ENCODE measurements around the gene WDR88. TPM values are rescaled to one million over a fixed set of nuclear protein-coding genes. Genes with fewer than 3 reads are reported as not detected.
A peak's percentile ranks its signal among the peaks of the same experiment; 100 is the strongest.
"Not testable (repeated sequence)": the region's sequence is repeated elsewhere in the genome, so short reads cannot be mapped to it uniquely, and the experiment has no call there.

WDR88 gene
- polyA plus RNA-seq, 2 of the 4 experiments (the other 2 are of a cell fraction), result 0.04 TPM; not detected in 1

DNA sequence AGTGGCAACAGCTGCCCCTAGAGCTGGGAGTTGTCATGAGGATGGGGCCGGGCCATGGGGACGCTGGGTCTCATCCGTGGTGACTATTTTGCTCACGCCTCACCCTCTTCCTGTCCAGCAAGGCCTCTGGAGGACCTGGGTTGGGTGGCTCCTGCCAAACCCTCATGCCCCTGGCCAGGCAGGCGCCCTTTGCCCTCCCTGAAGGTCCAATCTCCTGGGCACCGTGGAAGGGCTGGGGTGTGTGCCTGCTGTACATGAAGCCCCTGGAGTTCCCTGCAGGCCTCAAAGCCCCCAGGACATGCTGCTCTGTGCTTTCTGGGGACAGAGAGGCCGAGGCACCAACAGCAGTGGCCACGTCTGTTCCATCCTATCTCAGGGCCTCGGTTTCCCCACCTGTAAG, 76.0 kb downstream of the WDR88 start:
- Histone ChIP-seq H3K4me2 (no peak overlapping the region), H3K27ac (no peak overlapping the region), H3K4me3 (no peak overlapping the region), H3K4me1 (no peaks in the 10 kb centered on the region), H3K9me3 (no peaks in the 10 kb centered on the region)
- WGBS (ENCODE audit: missing lambda C conversion rate), result 92% methylated on average over 9 of the region's 9 CpGs
- FAIRE-seq (no peak), ATAC-seq (no peak; a peak in 1 of 6 replicates), DNase-seq (ENCODE audit: low read depth in 1 of 2, low spot score in 1 of 2) (no peak)
- ChIA-PET POLR2A (interaction anchor here (0.6 kb wide), 1 partner anchor 95 kb away, joined by 3 read pairs; the partner anchor contains the start of gene CEBPA), CTCF (interaction anchor here (0.5 to 7.5 kb wide), 10 partner anchors 10 to 587 kb away, joined by 3 to 44 read pairs (median 4); no protein-coding TSS in a partner anchor)
- TF ChIP-seq MAZ (IDR thresholded peaks at IDR 0.05; ENCODE audit: borderline replicate concordance, low read depth, low read length), result no peak
- TF ChIP-seq NR3C1 (IDR thresholded peaks at IDR 0.05), result no peak
- no peak for TF ChIP-seq E2F6 (IDR thresholded peaks at IDR 0.05; ENCODE audit: borderline replicate concordance, low read depth)

- H3K27ac ChIP-seq, result no peak overlapping the region
- no peaks in the 10 kb centered on the region for H3K4me1 ChIP-seq
- 81% methylated on average over 11 of the region's 11 CpGs for WGBS (ENCODE audit: missing lambda C conversion rate)
- ATAC-seq (no peak), FAIRE-seq (peak; percentile 7), DNase-seq (ENCODE audit: low read depth in 1 of 2, low spot score in 1 of 2) (no peak)
- ChIA-PET CTCF (interaction anchor here (0.7 to 7.5 kb wide), 11 partner anchors 11 to 587 kb away, joined by 3 to 44 read pairs (median 5); no protein-coding TSS in a partner anchor), POLR2A (interaction anchor here (0.6 kb wide), 1 partner anchor 94 kb away, joined by 3 read pairs; the partner anchor contains the start of gene CEBPA)
- H3K4me3 ChIP-seq, result no peak overlapping the region
- no peak overlapping the region for H3K4me2 ChIP-seq
- TF ChIP-seq NR3C1 (IDR thresholded peaks at IDR 0.05) (no peak), HEYL (CRISPR knock-in tag; IDR thresholded peaks at IDR 0.05) (no peak), EHF (CRISPR knock-in tag; IDR thresholded peaks at IDR 0.05) (no peak), CBX2 (IDR thresholded peaks at IDR 0.05; ENCODE audit: borderline replicate concordance, low read depth) (no peak), RFX5 (IDR thresholded peaks at IDR 0.05) (no peak), POLR2A (IDR thresholded peaks at IDR 0.05; ENCODE audit: low read length) (no peak), GATA3 (IDR thresholded peaks at IDR 0.05; ENCODE audit: borderline replicate concordance) (no peak)
- no peaks in the 10 kb centered on the region for H3K9me3 ChIP-seq
Observed at GRCh38 chr19:33208371-33208895, 76.5 kb downstream of the WDR88 start.

DNA sequence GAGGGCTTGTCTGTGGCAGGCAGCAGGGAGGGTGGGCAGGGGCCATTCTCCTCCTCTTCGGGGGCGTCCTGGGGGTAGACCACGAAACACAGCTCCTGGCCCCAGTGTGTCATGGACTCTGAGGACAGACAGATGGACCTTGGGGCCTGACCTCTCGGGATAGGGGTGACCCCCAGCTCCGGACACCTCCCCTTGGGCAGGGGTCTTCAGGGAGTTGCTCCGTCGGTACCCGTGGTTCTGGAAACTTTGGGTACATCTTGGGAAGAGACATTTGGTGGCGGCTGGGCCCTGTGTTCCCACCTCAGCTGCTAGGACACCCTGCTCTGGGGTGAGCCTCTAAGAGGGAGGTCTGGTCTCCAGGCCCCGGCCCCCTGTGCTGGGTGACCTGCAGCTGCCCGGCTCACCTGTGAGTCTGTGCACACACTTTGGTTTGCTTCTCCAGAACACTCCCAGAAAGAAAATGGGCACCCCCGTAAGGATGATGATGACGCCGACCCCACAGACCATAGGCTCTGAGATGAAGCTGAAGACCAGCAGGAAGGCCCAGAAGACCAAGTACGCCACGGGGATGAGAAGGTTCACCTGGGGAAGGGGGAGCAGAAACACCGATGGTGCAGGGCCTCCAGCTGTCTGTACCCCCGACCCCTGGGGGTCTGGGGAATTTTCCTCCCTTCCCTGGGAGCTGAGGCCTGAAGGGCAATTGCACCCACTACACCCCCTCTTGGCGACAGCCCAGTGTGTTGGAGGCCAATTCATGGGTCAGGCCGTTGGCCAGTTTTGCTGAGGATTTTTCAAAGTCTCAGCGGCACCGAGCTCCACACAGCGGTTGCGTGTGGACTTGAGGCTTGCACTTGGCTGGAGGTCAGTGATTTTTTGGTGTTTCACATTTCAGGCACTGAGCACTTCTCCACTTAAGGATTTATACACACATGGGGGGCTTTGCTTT, 77.3 kb downstream of the WDR88 start:
- Histone ChIP-seq H3K4me1 (no peaks in the 10 kb centered on the region), H3K9me3 (no peaks in the 10 kb centered on the region), H3K4me2 (no peak overlapping the region), H3K27ac (no peak overlapping the region), H3K4me3 (no peak overlapping the region)
- POLR2A ChIA-PET, result no interaction called here
- CTCF ChIA-PET, result interaction anchor here (0.6 to 7.5 kb wide), 17 partner anchors 12 to 887 kb away, joined by 3 to 44 read pairs (median 4); no protein-coding TSS in a partner anchor
- FAIRE-seq (no peak), DNase-seq (ENCODE audit: low read depth in 1 of 2, low spot score in 1 of 2) (no peak), ATAC-seq (no peak)
- 85% methylated on average over 24 of the region's 24 CpGs for WGBS (ENCODE audit: missing lambda C conversion rate)
- TF ChIP-seq GATA3 (IDR thresholded peaks at IDR 0.05; ENCODE audit: borderline replicate concordance), result no peak
- no peak for TF ChIP-seq CEBPB (IDR thresholded peaks at IDR 0.05)
- no peak for TF ChIP-seq CBX2 (IDR thresholded peaks at IDR 0.05; ENCODE audit: borderline replicate concordance, low read depth)
- no peak for TF ChIP-seq CTCF (IDR thresholded peaks at IDR 0.05)
- no peak for TF ChIP-seq RCOR1 (IDR thresholded peaks at IDR 0.05; ENCODE audit: low read depth, low read length)
- TF ChIP-seq E2F6 (IDR thresholded peaks at IDR 0.05; ENCODE audit: borderline replicate concordance, low read depth), result no peak
- TF ChIP-seq HOXB13 (CRISPR knock-in tag; IDR thresholded peaks at IDR 0.05; ENCODE audit: low read depth), result no peak
- TF ChIP-seq JUNB (IDR thresholded peaks at IDR 0.05), result no peak
- no peak for TF ChIP-seq TFCP2L1 (CRISPR knock-in tag; IDR thresholded peaks at IDR 0.05)
- TF ChIP-seq FOXS1 (CRISPR knock-in tag; IDR thresholded peaks at IDR 0.05), result no peak
- TF ChIP-seq BHLHE40 (IDR thresholded peaks at IDR 0.05; ENCODE audit: low read depth, low read length), result no peak
- no peak for TF ChIP-seq HEYL (CRISPR knock-in tag; IDR thresholded peaks at IDR 0.05)
- TF ChIP-seq EP300 (IDR thresholded peaks at IDR 0.05), result no peak
- no peak for TF ChIP-seq FOSL2 (IDR thresholded peaks at IDR 0.05)
- no peak for TF ChIP-seq FOSL2 (CRISPR knock-in tag; IDR thresholded peaks at IDR 0.05)
- no peak for TF ChIP-seq KDM1A (IDR thresholded peaks at IDR 0.05; ENCODE audit: low read depth)
- TF ChIP-seq ELK1 (IDR thresholded peaks at IDR 0.05; ENCODE audit: low read depth, low read length), result no peak
- no peak for TF ChIP-seq SMC3 (IDR thresholded peaks at IDR 0.05)
- no peak for TF ChIP-seq NR3C1 (IDR thresholded peaks at IDR 0.05)
- no peak for TF ChIP-seq FOSB (CRISPR knock-in tag; IDR thresholded peaks at IDR 0.05)
- TF ChIP-seq, protein P1, sequence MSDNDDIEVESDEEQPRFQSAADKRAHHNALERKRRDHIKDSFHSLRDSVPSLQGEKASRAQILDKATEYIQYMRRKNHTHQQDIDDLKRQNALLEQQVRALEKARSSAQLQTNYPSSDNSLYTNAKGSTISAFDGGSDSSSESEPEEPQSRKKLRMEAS (IDR thresholded peaks at IDR 0.05), result no peak

GRCh38 chr19:33209850-33210230, 77.9 kb downstream of the WDR88 start:
- H3K4me2 ChIP-seq; H3K4me3 ChIP-seq; H3K4me1 ChIP-seq; H3K27ac ChIP-seq; POLR2A ChIA-PET; DNase-seq (ENCODE audit: low read depth in 1 of 2, low spot score in 1 of 2); FAIRE-seq; H3K9me3 ChIP-seq; ATAC-seq: not testable (repeated sequence)
- CTCF ChIA-PET, result interaction anchor here (0.6 to 7.5 kb wide), 15 partner anchors 12 to 887 kb away, joined by 3 to 44 read pairs (median 4); no protein-coding TSS in a partner anchor
- WGBS (ENCODE audit: missing lambda C conversion rate), result 82% methylated on average over 7 of the region's 7 CpGs

Data from A549 (cell line).